GM19239 (cell line): ENCODE data around the gene SRPK1.
A peak's percentile ranks its signal among the peaks of the same experiment; 100 is the strongest.
"Not testable (repeated sequence)": the region's sequence is repeated elsewhere in the genome, so short reads cannot be mapped to it uniquely, and the experiment has no call there.

Source experiments
- DNase-seq: peaks from one replicate; pipeline ENCODE4 v3.0.0; 2011; ENCODE audit warnings: low spot score; ENCODE audit not compliant: insufficient read length
- FAIRE-seq: peaks from 2 replicates; lab custom pipeline; 2011; peaks lifted over from hg19 to GRCh38; lab: Jason Lieb, UNC

The SRPK1 gene

DNA sequence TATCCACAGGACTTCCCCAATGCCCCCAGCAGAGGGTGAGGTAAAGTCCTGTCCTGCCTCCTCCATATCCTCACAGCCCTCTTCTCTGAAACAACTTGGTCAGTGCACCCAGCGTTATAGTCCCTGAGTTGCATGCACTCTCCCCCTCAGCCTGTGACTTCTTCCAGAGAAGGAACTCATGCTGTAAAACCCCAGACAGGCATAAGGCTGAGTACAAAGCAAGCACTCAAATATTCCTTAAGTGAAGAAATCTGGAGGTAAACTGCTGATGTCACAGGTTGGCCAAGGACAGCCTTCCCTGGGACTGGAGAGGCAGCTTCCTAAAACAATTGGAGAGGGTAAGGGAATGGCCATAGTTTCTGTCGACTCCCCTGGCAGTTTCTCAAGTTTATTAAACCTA, 12.9 kb upstream of the SRPK1 start:
- FAIRE-seq (no peak), DNase-seq (no peak)

DNA sequence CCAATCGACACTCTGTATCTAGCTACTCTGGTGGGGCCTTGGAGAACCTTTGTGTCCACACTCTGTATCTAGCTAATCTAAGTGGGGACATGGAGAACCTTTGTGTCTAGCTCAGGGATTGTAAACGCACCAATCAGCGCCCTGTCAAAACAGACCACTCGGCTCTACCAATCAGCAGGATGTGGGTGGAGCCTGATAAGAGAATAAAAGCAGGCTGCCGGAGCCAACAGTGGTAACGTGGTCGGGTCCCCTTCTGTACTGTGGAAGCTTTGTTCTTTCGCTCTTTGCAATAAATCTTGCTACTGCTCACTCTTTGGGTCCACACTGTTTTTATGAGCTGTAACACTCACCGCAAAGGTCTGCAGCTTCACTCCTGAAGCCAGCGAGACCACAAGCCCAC, 11.0 kb upstream of the SRPK1 start:
- FAIRE-seq, DNase-seq: not testable (repeated sequence)

DNA sequence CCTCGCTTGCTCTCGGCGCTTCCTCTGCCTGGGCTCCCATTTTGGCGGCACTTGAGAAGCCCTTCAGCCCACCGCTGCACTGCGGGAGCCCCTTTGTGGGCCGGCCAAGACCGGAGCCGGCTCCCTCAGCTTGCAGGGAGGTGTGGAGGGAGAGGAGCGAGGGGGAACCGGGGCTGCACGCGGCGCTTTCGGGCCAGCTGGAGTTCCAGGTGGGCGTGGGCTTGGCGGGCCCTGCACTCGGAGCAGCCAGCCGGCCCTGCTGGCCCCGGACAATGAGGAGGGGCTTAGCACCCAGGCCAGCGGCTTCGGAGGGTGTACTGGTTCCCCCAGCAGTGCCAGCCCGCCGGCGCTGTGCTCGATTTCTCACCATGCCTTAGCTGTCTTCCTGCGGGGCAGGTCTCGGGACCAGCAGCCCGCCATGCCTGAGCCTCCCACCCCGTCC, 10.2 kb upstream of the SRPK1 start:
- no peak for DNase-seq
- no peak for FAIRE-seq

DNA sequence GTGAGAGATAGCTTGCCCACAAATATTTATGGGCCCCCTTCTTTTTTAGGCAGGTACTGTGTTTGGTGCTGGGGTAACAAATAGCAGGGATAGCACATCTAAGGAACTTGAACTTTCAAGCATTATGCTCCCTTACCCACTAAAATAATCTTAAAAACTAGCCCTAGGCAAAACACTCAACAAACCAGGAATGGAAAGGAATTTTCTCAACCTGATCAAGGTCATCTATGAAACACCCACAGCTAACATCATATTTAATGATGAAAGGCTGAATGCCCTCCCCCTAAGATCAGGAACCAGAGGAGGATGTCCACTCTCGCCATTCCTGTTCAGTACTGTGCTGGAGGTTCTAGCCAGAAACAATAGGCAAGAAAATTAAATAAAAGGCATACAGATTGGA, 8.7 kb upstream of the SRPK1 start:
- FAIRE-seq, result no peak
- no peak for DNase-seq

DNA sequence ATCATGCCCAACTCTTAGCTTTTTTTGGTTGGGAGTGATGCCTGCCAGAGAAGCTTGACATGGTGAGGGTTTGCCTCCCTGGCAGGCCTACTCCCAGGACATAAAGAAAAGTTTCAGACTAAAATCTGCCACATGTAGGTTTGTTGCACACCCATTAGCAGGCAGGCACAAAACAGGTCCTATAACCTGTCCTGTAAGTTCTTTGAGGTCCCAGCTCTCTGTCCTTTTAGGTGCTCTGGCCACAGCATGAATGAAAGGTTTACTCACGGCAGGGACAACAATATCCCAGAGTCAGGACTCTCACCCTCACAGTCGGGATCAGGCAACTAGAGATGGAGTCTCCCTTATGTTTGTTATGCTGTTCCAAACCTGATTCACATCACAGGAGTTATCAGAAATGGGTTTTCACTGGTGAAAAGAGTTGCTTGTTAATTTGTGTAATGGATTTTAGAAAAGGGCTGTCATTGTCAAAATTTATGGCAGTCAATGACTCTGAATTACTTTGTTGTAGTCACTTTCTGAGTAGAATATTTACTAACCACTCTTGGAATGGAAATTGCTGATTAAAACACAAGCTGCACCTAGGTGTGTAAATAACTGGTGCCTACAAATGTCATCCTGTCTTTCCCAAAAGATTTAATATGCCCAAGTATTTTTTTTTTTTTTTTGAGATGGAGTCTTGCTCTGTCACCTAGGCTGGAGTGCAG, 5.8 kb upstream of the SRPK1 start:
- no peak for FAIRE-seq

DNA sequence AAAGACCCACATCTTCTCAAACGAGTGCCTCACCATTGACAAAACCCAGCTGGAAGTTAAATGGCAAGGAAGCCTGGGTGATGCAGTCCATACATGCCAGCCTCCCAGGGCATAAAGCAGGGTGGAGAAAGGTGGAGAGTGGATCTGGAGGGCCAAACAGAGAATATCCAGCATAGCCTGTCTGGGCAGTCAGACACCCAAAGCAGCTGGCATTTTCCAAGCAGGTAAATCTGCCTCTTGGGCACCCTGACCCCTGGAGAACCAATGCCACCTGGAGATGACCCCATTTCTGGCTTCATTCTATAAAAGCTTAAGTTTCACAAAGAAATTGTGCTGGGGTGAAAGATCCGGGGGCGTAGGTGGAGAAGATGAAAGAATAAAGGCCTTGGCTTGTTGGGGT, 5.1 kb upstream of the SRPK1 start:
- DNase-seq (no peak), FAIRE-seq (no peak)

More for the DNA sequence above, 5.8 kb upstream of the SRPK1 start:
- no peak for DNase-seq

DNA sequence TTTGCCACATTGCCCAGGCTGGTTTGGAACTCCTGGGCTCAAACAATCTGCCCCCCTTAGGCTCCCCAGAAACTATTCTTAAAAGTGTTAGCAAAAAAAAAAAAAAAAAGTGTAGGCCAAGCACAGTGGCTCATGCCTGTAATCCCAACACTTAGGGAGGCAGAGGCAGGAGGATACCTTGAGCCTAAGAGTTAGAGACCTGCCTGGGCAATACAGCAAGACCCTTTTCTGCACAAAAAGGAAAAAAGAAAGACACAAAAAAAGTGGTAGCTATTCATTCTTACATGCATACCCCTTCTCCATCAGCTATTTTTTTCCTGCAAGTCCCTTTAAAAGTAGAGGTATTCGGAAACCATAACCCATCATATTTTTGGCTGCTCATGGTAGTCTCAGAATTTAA, 3.2 kb upstream of the SRPK1 start:
- DNase-seq (no peak), FAIRE-seq (no peak)

DNA sequence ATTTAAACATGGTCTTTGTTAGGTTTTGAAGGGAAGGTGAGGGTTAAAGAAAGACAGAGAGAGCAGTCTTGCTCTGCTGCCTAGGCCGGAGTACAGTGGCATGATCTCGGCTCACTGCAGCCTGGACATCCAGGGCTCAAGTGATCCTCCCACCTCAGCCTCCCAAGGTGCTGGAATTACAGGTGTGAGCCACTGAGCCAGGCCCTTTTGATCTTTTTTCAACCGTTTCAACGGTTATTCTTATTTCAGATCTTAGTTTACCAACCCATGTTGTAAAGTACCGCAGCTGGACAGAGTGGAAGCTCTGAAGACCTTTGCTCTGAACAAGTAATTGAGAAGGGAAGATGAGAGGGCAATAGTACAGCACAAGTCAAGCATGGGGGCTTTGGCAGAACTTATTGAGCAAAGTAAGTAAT, 1.2 kb upstream of the SRPK1 start:
- FAIRE-seq (no peak), DNase-seq (no peak)

DNA sequence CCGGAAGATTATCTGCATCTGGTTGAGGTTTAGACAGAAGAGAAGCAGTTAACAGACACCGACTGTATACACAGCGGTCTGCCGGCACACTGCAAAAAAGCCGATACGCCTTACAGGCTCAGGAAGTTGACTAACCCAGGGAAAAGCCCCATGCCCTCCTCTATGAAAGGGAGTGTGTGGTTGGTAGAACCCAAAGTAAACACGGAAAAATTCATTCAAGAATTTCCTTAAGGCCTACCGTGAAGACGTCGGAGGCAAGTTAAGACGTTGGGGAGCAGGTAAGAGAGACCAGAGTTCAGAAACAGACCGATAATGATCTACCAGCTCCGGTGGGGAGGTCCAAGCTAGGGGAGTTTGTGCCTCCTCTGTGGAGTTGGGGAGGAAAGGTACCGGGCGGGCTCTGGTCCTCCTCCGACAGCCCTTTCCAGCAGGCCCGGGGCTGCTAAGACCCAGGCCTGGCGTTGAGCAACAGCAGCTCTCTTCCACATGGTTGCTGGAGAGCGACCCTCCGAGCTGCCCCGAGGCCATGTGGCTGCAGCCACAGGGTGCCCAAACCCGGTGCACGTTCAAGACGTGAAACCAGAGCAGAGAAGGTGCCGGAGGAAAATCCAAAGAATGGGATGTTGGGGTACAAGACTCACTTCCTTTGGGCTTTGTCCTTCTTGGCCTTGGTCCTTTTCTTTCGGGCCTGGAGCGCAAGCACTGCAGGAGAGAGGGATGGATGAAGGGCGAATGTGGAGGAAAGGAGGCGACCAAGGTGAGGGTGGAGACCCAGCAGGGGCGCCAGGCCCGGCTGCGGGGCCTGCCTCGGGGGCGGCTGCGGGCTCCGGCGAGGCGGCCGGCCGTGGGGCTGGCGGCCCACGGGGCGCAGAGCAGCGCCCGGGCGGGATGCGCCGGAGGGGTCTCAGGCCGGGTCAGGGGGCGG, 809 bp downstream of the SRPK1 start:
- DNase-seq (peak; percentile 18), FAIRE-seq (peak; percentile 40)

DNA sequence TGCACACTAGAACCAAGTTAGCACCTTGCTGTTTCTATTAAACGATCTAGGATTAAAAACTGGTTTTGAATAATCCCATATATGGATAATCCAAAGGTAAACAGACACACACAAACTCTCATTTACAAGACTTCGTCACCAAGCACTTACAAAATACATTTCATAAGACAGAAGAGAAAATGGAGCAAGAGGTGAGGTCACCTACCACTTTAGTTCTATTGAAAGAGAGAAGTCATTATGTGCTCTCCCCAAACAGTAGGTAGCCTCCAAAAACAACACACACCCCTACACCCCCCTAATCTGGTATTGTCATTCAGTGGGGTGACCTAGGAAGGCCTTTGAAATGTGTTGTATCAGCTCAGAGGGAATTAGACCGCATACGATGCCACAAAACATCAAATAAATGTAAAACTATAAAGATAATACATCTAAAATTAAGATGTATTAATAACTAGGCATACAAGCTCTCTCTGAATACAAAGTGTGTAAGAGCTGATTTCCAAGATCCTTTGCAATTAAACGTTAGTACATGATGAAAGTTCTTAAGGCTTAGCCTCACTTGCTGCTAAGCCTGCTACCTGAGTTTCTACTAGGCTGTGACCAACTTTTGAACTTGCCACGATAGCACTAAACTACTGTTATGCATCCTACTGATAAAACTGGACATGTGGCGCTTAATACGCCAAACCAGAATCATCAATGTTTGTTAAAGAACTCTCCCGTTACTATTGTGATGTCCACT, 1.6 kb downstream of the SRPK1 start:
- no peak for DNase-seq
- FAIRE-seq, result peak; percentile 94

DNA sequence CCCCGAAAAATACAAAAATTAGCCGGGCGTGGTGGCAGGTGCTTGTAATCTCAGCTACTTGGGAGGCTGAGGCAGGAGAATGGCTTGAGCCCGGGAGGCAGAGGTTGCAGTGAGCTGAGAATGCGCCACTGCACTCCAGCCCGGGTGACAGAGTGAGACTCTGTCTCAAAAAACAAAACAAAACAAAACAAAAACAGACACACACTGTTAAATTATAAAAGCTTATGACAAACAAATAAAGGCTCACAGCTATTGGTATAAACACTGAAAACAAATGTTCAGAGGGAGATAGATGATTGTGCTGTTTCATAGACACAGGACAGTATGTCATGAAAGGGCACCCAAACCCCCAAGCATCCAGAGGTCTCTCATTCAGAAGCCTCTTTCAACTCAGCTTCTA, 4.0 kb downstream of the SRPK1 start:
- DNase-seq, FAIRE-seq: not testable (repeated sequence)

DNA sequence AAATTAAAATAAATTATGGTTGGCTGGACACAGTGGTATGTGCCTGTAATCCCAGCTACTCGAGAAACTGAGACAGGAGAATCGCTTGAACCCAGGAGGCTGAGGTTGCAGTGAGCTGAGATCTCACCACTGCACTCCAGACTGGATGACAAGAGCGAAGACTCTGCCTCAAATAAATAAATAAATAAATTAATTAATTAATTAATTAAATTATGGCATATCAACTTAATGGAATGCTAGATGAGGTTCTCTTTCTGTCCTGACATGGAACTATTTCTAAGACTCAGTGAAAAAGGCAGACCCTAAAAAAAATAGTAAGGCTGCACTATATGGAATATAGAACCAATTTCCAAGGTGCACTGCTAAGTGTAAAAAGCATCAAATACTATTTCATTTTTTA, 4.8 kb downstream of the SRPK1 start:
- FAIRE-seq (no peak), DNase-seq (no peak)

DNA sequence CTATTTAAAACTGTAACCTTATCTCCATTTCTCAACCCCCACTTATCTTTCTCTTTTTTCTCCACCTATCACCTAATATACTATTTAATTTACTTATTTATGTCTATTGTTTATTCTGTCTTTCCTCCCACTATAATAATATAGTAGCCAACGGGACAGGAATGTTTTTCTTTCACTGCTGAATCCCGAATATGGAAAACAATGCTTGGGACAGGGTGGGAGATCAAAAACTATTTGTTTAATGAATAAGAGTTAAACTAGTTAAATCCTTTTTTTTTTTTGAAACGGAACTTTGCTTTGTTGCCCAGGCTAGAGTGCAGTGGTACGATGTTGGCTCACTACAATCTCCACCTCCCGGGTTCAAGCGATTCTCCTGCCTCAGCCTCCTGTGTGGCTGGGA, 6.4 kb downstream of the SRPK1 start:
- no peak for FAIRE-seq

DNA sequence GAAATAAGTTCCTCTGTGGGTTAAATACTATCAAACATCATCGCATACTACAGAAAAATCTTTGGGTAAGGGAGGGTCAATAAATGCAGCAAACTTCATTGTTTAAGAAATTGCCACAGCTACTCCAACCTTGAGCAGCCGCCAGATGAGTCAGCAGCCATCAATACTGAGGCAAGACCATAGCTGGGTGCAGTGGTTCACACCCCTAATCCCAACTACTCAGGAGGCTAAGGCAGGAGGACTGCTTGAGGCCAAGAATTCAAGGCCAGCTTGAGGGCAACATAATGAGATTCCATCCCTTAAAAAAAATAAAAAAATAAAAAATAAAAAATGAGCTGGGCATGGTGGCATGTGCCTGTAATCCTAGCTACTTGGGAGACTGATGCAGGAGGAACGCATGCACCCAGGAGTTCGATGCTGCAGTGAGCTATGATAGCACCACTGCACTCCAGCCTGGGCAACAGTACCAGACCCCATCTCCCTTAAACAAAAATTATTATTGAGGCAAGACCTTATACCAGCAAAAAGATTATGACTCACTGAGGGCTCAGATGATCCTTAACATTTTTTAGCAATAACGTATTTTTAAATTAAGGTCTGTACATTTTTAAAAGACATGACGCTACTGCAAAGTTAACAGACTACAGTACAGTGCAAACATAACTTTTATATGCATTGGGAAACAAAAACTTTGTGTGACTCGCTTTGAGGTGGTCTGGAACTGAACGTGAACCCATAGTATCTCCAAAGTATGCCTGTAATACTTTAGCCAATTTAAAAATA, 8.8 kb downstream of the SRPK1 start:
- no peak for FAIRE-seq
- no peak for DNase-seq

More for the DNA sequence above, 6.4 kb downstream of the SRPK1 start:
- DNase-seq, result no peak

DNA sequence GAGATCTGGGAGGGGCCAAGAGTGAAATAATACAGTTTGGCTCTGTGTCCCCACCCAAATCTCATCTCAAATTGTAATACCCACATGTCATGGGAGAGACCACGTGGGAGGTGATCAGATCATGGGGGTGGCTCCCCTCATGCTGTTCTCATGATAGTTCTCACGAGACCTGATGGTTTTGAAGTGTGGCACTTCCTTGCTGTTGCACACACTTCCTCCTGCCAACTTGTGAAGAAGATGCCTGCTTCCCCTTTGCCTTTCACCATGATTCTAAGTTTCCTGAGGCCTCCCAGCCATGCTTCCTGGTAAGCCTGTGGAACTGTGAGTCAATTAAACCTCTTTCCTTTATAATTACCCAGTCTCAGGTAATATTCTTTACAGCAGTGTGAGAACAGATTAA, 11.3 kb downstream of the SRPK1 start:
- FAIRE-seq, DNase-seq: not testable (repeated sequence)

DNA sequence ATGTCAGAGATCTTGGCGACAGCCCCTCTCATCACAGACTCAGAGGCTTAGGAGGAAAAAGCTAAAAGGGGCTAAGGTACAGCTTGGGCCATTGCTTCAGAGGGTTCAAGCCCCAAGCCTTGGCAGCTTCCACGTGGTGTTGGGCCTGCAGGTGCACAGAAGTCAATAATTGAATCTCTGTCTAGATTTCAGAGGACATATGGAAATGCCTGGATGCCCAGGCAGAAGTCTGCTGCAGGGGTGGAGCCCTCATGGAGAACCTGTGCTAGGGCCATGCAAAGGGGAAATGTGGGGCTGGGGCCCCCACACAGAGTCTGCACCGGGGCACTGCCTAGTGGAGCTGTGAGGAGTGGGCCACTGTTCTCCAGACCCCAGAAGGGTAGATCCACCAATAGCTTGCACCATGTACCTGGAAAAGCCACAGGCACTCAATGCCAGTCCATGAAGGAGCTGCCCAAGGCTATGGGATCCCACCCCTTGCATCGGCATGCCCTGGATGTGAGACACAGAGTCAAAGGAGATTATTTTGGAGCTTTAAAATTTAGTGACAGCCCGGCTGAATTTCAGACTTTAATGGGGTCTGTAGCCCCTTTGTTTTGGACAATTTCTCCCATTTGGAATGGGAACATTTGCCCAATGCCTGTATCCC, 12.0 kb downstream of the SRPK1 start:
- DNase-seq, FAIRE-seq: not testable (repeated sequence)

DNA sequence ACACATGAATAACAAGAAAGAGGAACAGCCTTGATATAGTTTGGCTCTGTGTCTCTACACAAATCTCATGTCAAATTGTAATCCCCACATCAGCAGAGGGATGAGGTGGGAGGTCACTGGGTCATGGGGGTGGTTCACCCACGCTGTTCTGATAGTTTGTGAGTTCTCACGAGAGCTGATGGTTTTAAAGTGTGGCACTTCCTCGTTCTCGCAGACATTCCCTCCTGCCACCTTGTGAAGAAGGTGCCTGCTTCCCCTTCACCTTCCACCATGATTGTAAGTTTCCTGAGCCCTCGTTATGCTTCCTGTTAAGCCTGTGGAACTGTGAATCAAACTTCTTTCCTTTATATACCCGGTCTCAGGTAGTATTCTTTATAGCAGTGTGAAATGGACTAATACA, 13.1 kb downstream of the SRPK1 start:
- DNase-seq (no peak), FAIRE-seq (no peak)

DNA sequence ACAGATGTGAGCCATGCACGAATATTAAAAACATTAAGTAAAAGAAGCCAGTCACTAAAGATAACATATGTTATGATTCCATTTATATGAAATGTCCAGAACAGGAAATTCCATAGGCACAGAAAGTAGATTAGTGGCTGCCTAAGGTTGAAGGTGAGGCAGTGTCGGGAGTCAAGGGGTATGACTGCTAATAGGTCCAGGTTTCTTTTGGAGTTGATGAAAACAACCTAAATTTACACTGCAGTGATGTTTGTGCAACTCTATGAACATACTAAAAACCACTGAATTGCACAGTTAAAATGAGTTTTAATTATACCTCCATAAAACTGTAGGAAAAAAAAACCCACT, 14.4 kb downstream of the SRPK1 start:
- FAIRE-seq (no peak), DNase-seq (no peak)

DNA sequence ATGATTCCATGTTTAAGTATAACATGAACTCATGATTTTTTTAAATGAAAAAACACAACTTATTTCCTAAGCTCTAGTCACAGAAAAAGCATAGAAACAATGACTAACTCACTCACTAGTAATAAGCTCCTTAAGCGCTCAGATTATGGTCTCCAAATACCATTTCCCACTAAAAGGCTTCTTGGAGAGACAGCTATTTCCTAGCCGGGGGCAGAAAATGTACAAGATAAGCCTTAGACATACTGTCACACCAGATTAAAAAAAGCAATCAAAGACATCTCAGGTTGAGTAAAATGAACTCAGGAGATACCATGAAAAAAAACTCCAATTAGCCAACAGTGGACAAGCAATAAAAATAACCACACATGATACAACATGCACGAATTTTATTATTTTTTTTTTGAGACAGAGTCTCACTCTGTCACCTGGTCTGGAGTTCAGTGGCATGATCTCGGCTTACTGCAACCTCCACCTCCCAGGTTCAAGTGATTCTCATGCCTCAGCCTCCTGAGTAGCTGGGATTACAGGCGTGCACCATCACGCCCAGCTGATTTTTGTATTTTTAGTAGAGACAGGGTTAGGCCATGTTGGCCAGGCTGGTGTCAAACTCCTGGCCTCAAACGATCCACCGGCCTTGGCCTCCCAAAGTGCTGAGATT, 14.9 kb downstream of the SRPK1 start:
- DNase-seq, result no peak
- FAIRE-seq, result no peak
